Measurements from ENCODE around the gene UBE2I. TPM values are rescaled to one million over a fixed set of nuclear protein-coding genes. Genes with fewer than 3 reads are reported as not detected.

Gene UBE2I
- total RNA-seq, 4 donors from 2014 or later, result 72.0 to 165 (median 107) TPM

GRCh38 chr16:1277617-1278282 lies 31.7 kb upstream of the UBE2I start:
- peaks cover 78% of the 10 kb centered on the region for H3K27me3 ChIP-seq
- H3K27ac ChIP-seq, result no peak overlapping the region
- no peaks in the 10 kb centered on the region for H3K36me3 ChIP-seq
- DNase-seq (ENCODE audit: low spot score in 2 of 2), result no peak
- H3K4me1 ChIP-seq, result no peaks in the 10 kb centered on the region
- H3K9me3 ChIP-seq, result no peaks in the 10 kb centered on the region
- 61% methylated on average over 16 of the region's 21 CpGs for WGBS
- TF ChIP-seq POLR2A (IDR thresholded peaks at IDR 0.05), result no peak
- TF ChIP-seq CTCF (IDR thresholded peaks at IDR 0.05), result no peak
- TF ChIP-seq POLR2AphosphoS5 (IDR thresholded peaks at IDR 0.05), result no peak
- TF ChIP-seq EP300 (IDR thresholded peaks at IDR 0.05), result no peak
- no peak overlapping the region for H3K4me3 ChIP-seq

- Histone ChIP-seq H3K9me3 (no peaks in the 10 kb centered on the region), H3K27ac (no peak overlapping the region), H3K4me1 (no peaks in the 10 kb centered on the region), H3K36me3 (no peaks in the 10 kb centered on the region), H3K27me3 (peaks cover 83% of the 10 kb centered on the region), H3K4me3 (no peak overlapping the region)
- WGBS, result 35% methylated on average over 7 of the region's 18 CpGs
- no peak for DNase-seq (ENCODE audit: low spot score in 2 of 2)
- TF ChIP-seq POLR2AphosphoS5 (IDR thresholded peaks at IDR 0.05), result no peak
- no peak for TF ChIP-seq CTCF (IDR thresholded peaks at IDR 0.05)
- TF ChIP-seq EP300 (IDR thresholded peaks at IDR 0.05), result no peak
- TF ChIP-seq POLR2A (IDR thresholded peaks at IDR 0.05), result no peak
Observed at GRCh38 chr16:1278477-1278876, 31.0 kb upstream of the UBE2I start.

GRCh38 chr16:1279081-1279944 lies 30.1 kb upstream of the UBE2I start:
- 73% methylated on average over 10 of the region's 30 CpGs for WGBS
- no peak for TF ChIP-seq POLR2AphosphoS5 (IDR thresholded peaks at IDR 0.05)
- Histone ChIP-seq H3K27me3 (peaks cover 84% of the 10 kb centered on the region), H3K4me3 (no peak overlapping the region), H3K27ac (no peak overlapping the region), H3K36me3 (no peaks in the 10 kb centered on the region), H3K4me1 (no peaks in the 10 kb centered on the region), H3K9me3 (no peaks in the 10 kb centered on the region)
- DNase-seq (ENCODE audit: low spot score in 2 of 2), result no peak

GRCh38 chr16:1279945-1280589 lies 29.4 kb upstream of the UBE2I start:
- TF ChIP-seq POLR2AphosphoS5 (IDR thresholded peaks at IDR 0.05) (no peak), EP300 (IDR thresholded peaks at IDR 0.05) (no peak), CTCF (IDR thresholded peaks at IDR 0.05) (no peak), POLR2A (IDR thresholded peaks at IDR 0.05) (no peak)
- Histone ChIP-seq H3K36me3 (no peaks in the 10 kb centered on the region), H3K4me1 (no peaks in the 10 kb centered on the region), H3K4me3 (no peak overlapping the region), H3K27me3 (peaks cover 87% of the 10 kb centered on the region), H3K9me3 (no peaks in the 10 kb centered on the region), H3K27ac (no peak overlapping the region)
- DNase-seq (ENCODE audit: low spot score in 2 of 2), result no peak
- 92% methylated on average over 7 of the region's 29 CpGs for WGBS

- DNase-seq (ENCODE audit: low spot score in 2 of 2), result no peak
- Histone ChIP-seq H3K4me1 (no peaks in the 10 kb centered on the region), H3K27ac (no peak overlapping the region), H3K4me3 (no peak overlapping the region), H3K27me3 (peaks cover 89% of the 10 kb centered on the region), H3K9me3 (no peaks in the 10 kb centered on the region), H3K36me3 (no peaks in the 10 kb centered on the region)
- TF ChIP-seq CTCF (IDR thresholded peaks at IDR 0.05) (no peak), POLR2AphosphoS5 (IDR thresholded peaks at IDR 0.05) (no peak), EP300 (IDR thresholded peaks at IDR 0.05) (no peak), POLR2A (IDR thresholded peaks at IDR 0.05) (no peak)
- WGBS, result 51% methylated on average over 7 of the region's 8 CpGs
Observed at GRCh38 chr16:1280783-1281182, 28.7 kb upstream of the UBE2I start.
